BLaER1 treated with 17β-estradiol and CSF1 and Interleukin-3, amounts not matched to agents 10 nM and 100 nM (cell line): ENCODE data around the gene C10orf95.
"Not testable (repeated sequence)": the region's sequence is repeated elsewhere in the genome, so short reads cannot be mapped to it uniquely, and the experiment has no call there.

Source experiments
- H3K27ac ChIP-seq, 11 experiments: shearing (Covaris generic); formaldehyde crosslinking; 2 replicates each; pipeline ENCODE4 v1.8.1; 2022
- H3K27me3 ChIP-seq, 11 experiments: shearing (Covaris generic); formaldehyde crosslinking; 2 replicates each; pipeline ENCODE4 v1.8.1; 2022
- H3K36me3 ChIP-seq, 11 experiments: shearing (Covaris generic); formaldehyde crosslinking; 2 replicates each; pipeline ENCODE4 v1.8.1; 2022
- H3K4me1 ChIP-seq, 10 experiments: shearing (Covaris generic); formaldehyde crosslinking; 2 replicates each; pipeline ENCODE4 v1.8.1; 2022
- H3K4me2 ChIP-seq, 11 experiments: shearing (Covaris generic); formaldehyde crosslinking; 2 replicates each; pipeline ENCODE4 v1.8.1; 2022
- H3K4me3 ChIP-seq, 10 experiments: shearing (Covaris generic); formaldehyde crosslinking; 2 replicates each; pipeline ENCODE4 v1.8.1; 2022
- H3K9ac ChIP-seq, 11 experiments: shearing (Covaris generic); formaldehyde crosslinking; 2 replicates each; pipeline ENCODE4 v1.8.1; 2022
- H3K9me3 ChIP-seq, 11 experiments: shearing (Covaris generic); formaldehyde crosslinking; replicated peaks in 1 of 11; 2 replicates each; pipeline ENCODE4 v1.8.1; 2022
- H4K20me1 ChIP-seq, 11 experiments: shearing (Covaris generic); formaldehyde crosslinking; 2 replicates each; pipeline ENCODE4 v1.8.1; 2022
- Cebpa-rat ChIP-seq, 11 experiments: shearing (Covaris generic); IDR thresholded peaks; 2 replicates each; pipeline ENCODE4 v1.8.1; 2022

Gene C10orf95, protein sequence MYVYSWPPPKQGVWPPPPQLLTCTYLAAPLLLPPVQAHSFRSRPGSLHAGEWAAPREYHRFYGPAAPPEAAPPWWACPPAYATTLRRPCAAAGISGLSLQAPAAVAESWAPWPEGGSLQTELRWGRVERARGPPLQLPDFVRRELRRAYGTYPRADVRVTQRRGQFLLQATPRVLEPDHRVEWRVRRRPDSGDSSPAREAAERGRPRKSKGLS

DNA sequence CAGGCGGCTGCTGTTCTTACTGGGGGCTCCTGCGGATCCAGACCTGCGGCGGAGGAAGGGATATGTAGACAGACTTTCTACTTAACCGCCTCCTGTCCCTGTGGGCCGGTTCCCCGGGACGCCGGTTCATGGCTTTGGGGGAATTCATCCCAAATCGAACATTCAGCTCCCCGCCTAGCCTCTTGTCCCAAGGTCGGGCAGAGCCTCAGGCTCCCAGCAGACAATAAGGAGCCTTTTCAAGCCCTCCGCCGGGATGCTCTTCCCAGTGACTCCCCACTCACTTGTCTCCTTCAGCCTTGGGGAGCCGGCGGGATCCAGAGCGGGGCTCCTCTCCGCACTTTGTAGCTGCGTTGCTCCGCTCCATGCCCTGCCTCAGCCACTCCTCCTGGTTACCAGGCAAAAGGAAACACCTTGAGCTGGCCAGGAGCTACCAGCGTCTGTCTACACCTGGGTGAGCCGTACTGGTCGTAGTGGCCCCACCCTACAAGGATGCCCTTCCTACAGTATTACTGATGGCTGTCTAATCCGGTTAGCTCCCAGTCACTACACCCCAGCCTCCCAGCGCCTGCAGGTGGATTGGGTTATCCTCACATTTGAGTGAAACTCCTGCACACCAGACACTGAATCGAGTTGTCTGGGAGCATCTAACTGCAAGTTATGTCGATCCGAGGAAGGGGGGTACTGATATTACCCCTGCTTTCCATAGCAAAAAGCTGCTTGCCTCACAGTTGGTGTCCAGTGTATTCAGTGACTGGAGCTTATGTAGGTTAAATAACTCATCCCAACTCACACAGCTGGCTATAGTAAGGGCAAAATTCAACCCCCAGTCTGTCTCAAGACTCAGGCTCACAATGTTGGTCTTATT, at the start of gene C10orf95:
Gene C10orf95, minus strand, starts transcription at position 439 of the 865 bp plus-strand sequence. CDS start 450 bp downstream, outside the sequence.
- Histone ChIP-seq H4K20me1 (peaks cover 0 to 18% (median 0%) of the 10 kb centered on the region in 11 experiments; a peak in 5 of 22 replicates), H3K27me3 (no peaks in the 10 kb centered on the region), H3K4me1 (peaks cover 26 to 88% (median 47%) of the 10 kb centered on the region in 10 experiments), H3K27ac (peak within 1 kb of the TSS; percentile 70 to 95 (median 90)), H3K9ac (peak within 1 kb of the TSS; percentile 84 to 95 (median 90)), H3K4me3 (peak within 1 kb of the TSS; percentile 81 to 98 (median 89)), H3K36me3 (peaks cover 16 to 49% (median 38%) of the 10 kb centered on the region in 11 experiments; a peak in 21 of 22 replicates), H3K9me3 (no peaks in the 10 kb centered on the region), H3K4me2 (peak within 1 kb of the TSS; percentile 87 to 99 (median 95))
- no peak for TF ChIP-seq Cebpa-rat (IDR thresholded peaks at IDR 0.05)

DNA sequence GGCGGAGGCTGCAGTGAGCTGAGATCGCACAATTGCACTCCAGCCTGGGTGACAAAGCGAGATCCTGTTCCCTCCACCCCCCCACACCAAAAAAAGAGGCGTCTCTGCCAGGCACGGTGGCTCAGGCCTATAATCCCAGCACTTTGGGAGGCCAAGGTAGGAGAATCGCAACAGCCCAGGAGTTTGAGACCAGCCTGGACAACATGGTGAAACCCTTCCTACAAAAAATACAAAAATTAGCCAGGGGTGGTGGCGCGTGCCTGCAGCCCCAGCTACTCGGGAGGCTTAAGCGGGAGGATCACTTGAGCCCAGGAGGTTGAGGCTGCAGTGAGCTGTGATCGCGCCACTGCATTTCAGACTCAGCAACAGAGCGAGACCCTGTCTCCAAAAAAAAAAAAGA, 49.3 kb upstream of the C10orf95 start:
- peak overlapping the region; percentile 76 to 93 (median 88); a peak in 19 of 22 replicates for H3K9ac ChIP-seq
- peak overlapping the region in 7 of 10 experiments; percentile 79 to 90 (median 84); a peak in 13 of 20 replicates for H3K4me3 ChIP-seq
- H3K4me2 ChIP-seq, result peak overlapping the region; percentile 84 to 97 (median 91)

DNA sequence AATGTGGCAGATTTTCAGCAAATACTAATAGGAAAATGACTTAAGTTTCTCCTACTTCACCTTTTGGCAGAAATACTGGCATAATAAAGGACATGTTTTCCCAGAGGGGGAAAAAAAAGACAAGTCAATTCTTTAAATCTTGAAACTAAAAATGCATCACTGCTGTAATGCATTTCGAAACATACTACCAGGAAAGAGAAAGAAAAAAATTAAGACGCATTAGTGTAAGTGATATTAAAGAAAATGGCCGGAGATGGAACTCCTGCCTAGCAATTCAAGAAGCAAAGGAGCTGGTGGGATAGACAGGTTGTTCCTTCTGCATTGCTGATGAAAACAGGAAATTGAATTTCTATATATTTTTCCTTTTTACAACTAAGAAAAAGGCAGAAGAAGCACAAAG, 48.0 kb upstream of the C10orf95 start:
- Histone ChIP-seq H3K36me3 (peaks cover 18 to 45% (median 33%) of the 10 kb centered on the region in 11 experiments), H3K4me1 (peaks cover 15 to 46% (median 28%) of the 10 kb centered on the region in 10 experiments), H4K20me1 (peaks cover 66 to 75% (median 74%) of the 10 kb centered on the region in 11 experiments), H3K27me3 (no peaks in the 10 kb centered on the region), H3K4me2 (peak overlapping the region in 8 of 11 experiments; percentile 1 to 84 (median 24); a peak in 14 of 22 replicates), H3K9ac (peak overlapping the region in 2 of 11 experiments; percentile 23 to 52; a peak in 2 of 22 replicates), H3K9me3 (no peaks in the 10 kb centered on the region), H3K27ac (0 out of 22 replicates have a peak overlapping the region, but pooled peaks of 1 of the 11 experiments have one; percentile 16), H3K4me3 (no peak overlapping the region)
- TF ChIP-seq Cebpa-rat (IDR thresholded peaks at IDR 0.05), result no peak

More for the DNA sequence above, 49.3 kb upstream of the C10orf95 start:
- Histone ChIP-seq H4K20me1 (peaks cover 64 to 76% (median 71%) of the 10 kb centered on the region in 11 experiments), H3K4me1 (peaks cover 24 to 50% (median 36%) of the 10 kb centered on the region in 10 experiments), H3K36me3 (peaks cover 12 to 37% (median 23%) of the 10 kb centered on the region in 11 experiments; a peak in 17 of 22 replicates), H3K27ac (peak overlapping the region in 3 of 11 experiments; percentile 50 to 90 (median 59); a peak in 1 of 22 replicates)
- not testable (repeated sequence) for H3K9me3 ChIP-seq, H3K27me3 ChIP-seq

DNA sequence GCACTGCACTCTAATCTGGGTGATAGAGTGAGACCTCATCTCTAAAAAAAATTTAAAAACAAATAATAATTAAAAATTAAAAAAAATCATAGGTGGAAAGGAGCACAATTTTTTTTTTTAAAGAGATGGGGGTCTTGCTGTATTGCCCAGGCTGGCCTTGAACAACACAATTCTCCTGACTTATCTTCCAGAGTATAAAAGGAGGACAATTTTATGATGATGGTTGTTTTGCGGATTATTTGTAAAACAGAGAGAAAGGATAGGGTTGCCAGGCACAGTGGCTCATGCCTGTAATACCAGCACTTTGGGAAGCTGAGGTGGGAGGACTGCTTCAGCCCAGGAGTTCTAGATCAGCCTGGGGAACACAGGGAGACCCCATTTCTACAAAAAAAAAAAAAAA, 46.2 kb upstream of the C10orf95 start:
- TF ChIP-seq Cebpa-rat (IDR thresholded peaks at IDR 0.05), result no peak
- H3K4me3 ChIP-seq, result no peak overlapping the region

DNA sequence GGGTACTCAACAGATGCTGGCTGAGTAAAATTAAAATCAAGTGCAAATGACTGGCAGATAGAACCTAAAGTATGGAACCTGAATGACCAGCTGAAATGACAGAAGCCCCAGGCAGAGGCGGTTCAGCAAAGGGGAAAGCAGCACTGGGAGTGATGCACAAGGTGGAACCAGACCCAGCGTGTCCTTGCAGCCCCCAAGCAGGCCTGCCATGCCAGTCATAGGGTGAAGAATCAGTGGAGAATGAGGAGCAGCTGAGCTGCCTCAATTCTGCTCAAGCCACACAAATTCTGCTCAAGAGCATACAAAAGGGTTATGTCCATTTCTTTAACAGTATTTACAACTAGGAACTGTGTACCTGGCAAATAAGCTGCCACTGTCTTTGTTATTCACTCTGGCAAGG, 42.4 kb upstream of the C10orf95 start:
- no peak overlapping the region for H3K9ac ChIP-seq
- H3K4me3 ChIP-seq, result no peak overlapping the region
- peak overlapping the region in 2 of 11 experiments; percentile 3 to 15; a peak in 1 of 22 replicates for H3K4me2 ChIP-seq
- peaks cover 0 to 38% (median 15%) of the 10 kb centered on the region in 10 experiments; a peak in 13 of 20 replicates for H3K4me1 ChIP-seq
- no peak overlapping the region for H3K27ac ChIP-seq
- TF ChIP-seq Cebpa-rat (IDR thresholded peaks at IDR 0.05), result no peak
- peaks cover 85 to 100% (median 97%) of the 10 kb centered on the region in 11 experiments for H4K20me1 ChIP-seq
- no peaks in the 10 kb centered on the region for H3K9me3 ChIP-seq
- H3K27me3 ChIP-seq, result no peaks in the 10 kb centered on the region
- peaks cover 56 to 92% (median 79%) of the 10 kb centered on the region in 11 experiments for H3K36me3 ChIP-seq

More for the DNA sequence above, 46.2 kb upstream of the C10orf95 start:
- peaks cover 34 to 64% (median 50%) of the 10 kb centered on the region in 11 experiments for H3K36me3 ChIP-seq
- H3K9ac ChIP-seq, result peak overlapping the region in 1 of 11 experiments; percentile 16; a peak in 1 of 22 replicates
- peaks cover 10 to 60% (median 28%) of the 10 kb centered on the region in 10 experiments for H3K4me1 ChIP-seq
- H3K9me3 ChIP-seq, result no peaks in the 10 kb centered on the region
- no peak overlapping the region for H3K4me2 ChIP-seq
- H3K27me3 ChIP-seq, result no peaks in the 10 kb centered on the region
- no peak overlapping the region for H3K27ac ChIP-seq
- peaks cover 84 to 93% (median 91%) of the 10 kb centered on the region in 11 experiments for H4K20me1 ChIP-seq

DNA sequence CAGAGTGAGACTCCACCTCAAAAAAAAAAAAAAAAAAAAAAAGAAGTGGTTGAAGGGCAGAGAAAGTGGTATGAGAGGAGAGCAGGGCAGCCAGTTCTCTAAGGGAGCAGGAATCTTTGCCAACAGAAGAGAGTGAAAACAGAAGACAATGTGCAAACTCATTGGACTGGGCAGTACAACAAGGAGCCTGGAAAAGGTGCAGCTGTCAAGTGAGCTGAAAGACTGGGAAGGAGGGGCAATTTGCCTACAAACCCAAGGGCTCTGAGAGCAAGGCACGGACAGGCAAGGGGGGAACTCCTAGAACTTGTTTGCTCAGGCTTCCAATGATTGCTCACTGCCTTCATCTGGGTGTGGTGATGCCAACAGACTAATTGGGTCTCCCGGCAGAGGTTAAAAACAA, 41.6 kb upstream of the C10orf95 start:
- Histone ChIP-seq H3K9me3 (no peaks in the 10 kb centered on the region), H3K27ac (no peak overlapping the region), H3K4me2 (peak overlapping the region in 3 of 11 experiments; percentile 3 to 21 (median 15); a peak in 2 of 22 replicates), H3K36me3 (peaks cover 63 to 95% (median 87%) of the 10 kb centered on the region in 11 experiments), H3K9ac (no peak overlapping the region), H3K27me3 (no peaks in the 10 kb centered on the region), H3K4me3 (no peak overlapping the region), H4K20me1 (peaks cover 83 to 100% (median 97%) of the 10 kb centered on the region in 11 experiments), H3K4me1 (peaks cover 0 to 30% (median 15%) of the 10 kb centered on the region in 10 experiments; a peak in 13 of 20 replicates)
- TF ChIP-seq Cebpa-rat (IDR thresholded peaks at IDR 0.05), result no peak

DNA sequence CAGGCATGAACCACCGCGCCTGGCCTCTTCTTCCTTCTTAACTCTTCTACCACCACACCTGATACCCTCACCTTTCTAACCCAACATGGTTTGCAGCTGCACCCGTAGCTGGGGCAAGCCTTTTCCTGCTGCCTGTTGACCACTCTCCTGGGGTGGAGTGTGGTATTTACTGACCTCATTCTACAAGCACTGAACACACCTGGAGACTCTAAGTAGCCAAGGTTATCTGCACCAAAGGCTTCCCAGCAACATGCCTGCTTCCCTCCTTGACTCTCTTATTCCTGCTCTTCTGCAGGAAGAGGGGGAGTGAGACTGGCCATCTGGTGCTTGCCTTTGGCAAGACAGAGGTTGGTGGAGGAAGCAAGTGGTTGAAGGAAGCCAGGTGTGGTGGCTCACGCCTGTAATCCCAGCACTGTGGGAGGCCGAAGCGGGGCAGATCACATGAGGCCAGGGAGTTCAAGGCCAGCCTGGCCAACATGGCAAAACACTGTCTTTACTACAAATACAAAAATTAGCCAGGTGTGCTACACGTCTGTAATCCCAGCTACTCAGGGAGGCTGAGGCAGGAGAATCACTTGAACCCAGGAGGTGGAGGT, 41.1 kb upstream of the C10orf95 start:
- no peaks in the 10 kb centered on the region for H3K9me3 ChIP-seq
- peaks cover 69 to 96% (median 88%) of the 10 kb centered on the region in 11 experiments for H3K36me3 ChIP-seq
- H3K27me3 ChIP-seq, result no peaks in the 10 kb centered on the region
- H3K27ac ChIP-seq, result no peak overlapping the region
- peaks cover 0 to 26% (median 15%) of the 10 kb centered on the region in 10 experiments; a peak in 13 of 20 replicates for H3K4me1 ChIP-seq
- peak overlapping the region in 4 of 11 experiments; percentile 1 to 13 (median 10); a peak in 1 of 22 replicates for H3K4me2 ChIP-seq
- no peak for TF ChIP-seq Cebpa-rat (IDR thresholded peaks at IDR 0.05)
- H3K9ac ChIP-seq, result peak overlapping the region in 1 of 11 experiments; percentile 29; a peak in 1 of 22 replicates
- no peak overlapping the region for H3K4me3 ChIP-seq
- peaks cover 77 to 99% (median 93%) of the 10 kb centered on the region in 11 experiments for H4K20me1 ChIP-seq

DNA sequence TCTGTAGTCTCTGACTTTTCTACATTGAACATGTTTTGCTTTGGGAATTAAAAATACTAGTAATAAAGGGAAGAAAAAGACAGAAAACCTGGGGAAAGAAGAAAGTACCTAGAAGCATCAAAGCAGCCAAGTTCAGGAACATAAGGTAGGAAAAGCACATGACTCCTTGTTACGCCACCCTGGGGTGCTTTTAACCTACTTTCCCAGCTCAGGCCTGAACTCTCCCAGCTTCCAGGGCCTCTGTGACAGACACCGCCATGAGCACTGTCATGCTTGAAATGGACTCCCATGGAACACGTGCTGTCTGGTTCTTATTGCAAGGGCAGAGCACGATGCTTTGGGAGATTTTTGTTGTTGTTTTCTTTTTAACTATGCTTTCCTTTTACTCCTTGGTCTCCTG, 39.8 kb upstream of the C10orf95 start:
- H3K36me3 ChIP-seq, result peaks cover 75 to 96% (median 90%) of the 10 kb centered on the region in 11 experiments
- H3K4me2 ChIP-seq, result no peak overlapping the region
- TF ChIP-seq Cebpa-rat (IDR thresholded peaks at IDR 0.05), result no peak
- H3K4me1 ChIP-seq, result peaks cover 0 to 26% (median 15%) of the 10 kb centered on the region in 10 experiments; a peak in 13 of 20 replicates
- no peaks in the 10 kb centered on the region for H3K9me3 ChIP-seq
- H3K27me3 ChIP-seq, result no peaks in the 10 kb centered on the region
- peaks cover 64 to 99% (median 80%) of the 10 kb centered on the region in 11 experiments for H4K20me1 ChIP-seq
- H3K4me3 ChIP-seq, result no peak overlapping the region
- no peak overlapping the region for H3K27ac ChIP-seq
- peak overlapping the region in 1 of 11 experiments; percentile 1; a peak in 1 of 22 replicates for H3K9ac ChIP-seq
